GM23338 (cell line): ENCODE results near the gene MRPS10. TPM values are rescaled to one million over a fixed set of nuclear protein-coding genes. Genes with fewer than 3 reads are reported as not detected.

Experiments used
- CREB1 ChIP-seq: fragments of 250-450 bp; sonication (Bioruptor Pico); IDR thresholded peaks from 2 replicates; pipeline ENCODE4 v1.5.0; 2020; ENCODE audit warnings: low read depth, mild to moderate bottlenecking, moderate library complexity
- ETS1 ChIP-seq: IDR thresholded peaks from 2 replicates; pipeline ENCODE4 v1.6.1; 2016; ENCODE audit warnings: antibody characterized with exemption
- EZH2 ChIP-seq: fragments of 200-600 bp; sonication (generic); IDR thresholded peaks from one replicate; pipeline ENCODE4 v1.8.0; 2017; ENCODE audit warnings: antibody characterized with exemption, mild to moderate bottlenecking, low read depth; ENCODE audit not compliant: unreplicated experiment
- EZH2phosphoT487 ChIP-seq: fragments of 200-600 bp; sonication (generic); IDR thresholded peaks from one replicate; pipeline ENCODE4 v1.8.1; 2018; ENCODE audit warnings: antibody characterized with exemption; ENCODE audit not compliant: unreplicated experiment
- JUNB ChIP-seq: IDR thresholded peaks from one replicate; pipeline ENCODE4 v1.6.1; 2016; ENCODE audit warnings: antibody characterized with exemption; ENCODE audit not compliant: unreplicated experiment
- NANOG ChIP-seq: IDR thresholded peaks from 2 replicates; pipeline ENCODE4 v1.6.1; 2016; ENCODE audit warnings: antibody characterized with exemption, borderline replicate concordance
- POLR2AphosphoS5 ChIP-seq: IDR thresholded peaks from 2 replicates; pipeline ENCODE4 v1.6.1; 2016; ENCODE audit warnings: antibody characterized with exemption, low read depth
- STAT1 ChIP-seq: IDR thresholded peaks from one replicate; pipeline ENCODE4 v1.6.1; 2016; ENCODE audit warnings: antibody characterized with exemption; ENCODE audit not compliant: unreplicated experiment
- polyA plus RNA-seq: library from polyadenylated mRNA; unstranded; fragments of >200 nt; fragmentation: Nextera tagmentation; extraction: Ambion mirVana; gene quantifications from 2 replicates; pipeline ENCODE4 v1.2.1, GENCODE V29; 2016
- total RNA-seq: library from RNA; depleted of rRNA; stranded (reverse); fragments of >200 nt; shearing (Covaris generic); gene quantifications from 2 replicates; pipeline ENCODE4 v1.2.3, GENCODE V29; 2014
- TF ChIP-seq, protein P1 (sequence below): fragments of 250-450 bp; sonication (Bioruptor Pico); IDR thresholded peaks from 2 replicates; pipeline ENCODE4 v1.5.0; 2020; ENCODE audit warnings: mild to moderate bottlenecking, moderate library complexity

The MRPS10 gene
- total and polyA plus RNA-seq, 2 experiments from 2014 or later, result 36.2 to 42.7 TPM

GRCh38 chr6:42200035-42200434 lies 17.6 kb downstream of the MRPS10 start (continued):
- TF ChIP-seq, protein P1, sequence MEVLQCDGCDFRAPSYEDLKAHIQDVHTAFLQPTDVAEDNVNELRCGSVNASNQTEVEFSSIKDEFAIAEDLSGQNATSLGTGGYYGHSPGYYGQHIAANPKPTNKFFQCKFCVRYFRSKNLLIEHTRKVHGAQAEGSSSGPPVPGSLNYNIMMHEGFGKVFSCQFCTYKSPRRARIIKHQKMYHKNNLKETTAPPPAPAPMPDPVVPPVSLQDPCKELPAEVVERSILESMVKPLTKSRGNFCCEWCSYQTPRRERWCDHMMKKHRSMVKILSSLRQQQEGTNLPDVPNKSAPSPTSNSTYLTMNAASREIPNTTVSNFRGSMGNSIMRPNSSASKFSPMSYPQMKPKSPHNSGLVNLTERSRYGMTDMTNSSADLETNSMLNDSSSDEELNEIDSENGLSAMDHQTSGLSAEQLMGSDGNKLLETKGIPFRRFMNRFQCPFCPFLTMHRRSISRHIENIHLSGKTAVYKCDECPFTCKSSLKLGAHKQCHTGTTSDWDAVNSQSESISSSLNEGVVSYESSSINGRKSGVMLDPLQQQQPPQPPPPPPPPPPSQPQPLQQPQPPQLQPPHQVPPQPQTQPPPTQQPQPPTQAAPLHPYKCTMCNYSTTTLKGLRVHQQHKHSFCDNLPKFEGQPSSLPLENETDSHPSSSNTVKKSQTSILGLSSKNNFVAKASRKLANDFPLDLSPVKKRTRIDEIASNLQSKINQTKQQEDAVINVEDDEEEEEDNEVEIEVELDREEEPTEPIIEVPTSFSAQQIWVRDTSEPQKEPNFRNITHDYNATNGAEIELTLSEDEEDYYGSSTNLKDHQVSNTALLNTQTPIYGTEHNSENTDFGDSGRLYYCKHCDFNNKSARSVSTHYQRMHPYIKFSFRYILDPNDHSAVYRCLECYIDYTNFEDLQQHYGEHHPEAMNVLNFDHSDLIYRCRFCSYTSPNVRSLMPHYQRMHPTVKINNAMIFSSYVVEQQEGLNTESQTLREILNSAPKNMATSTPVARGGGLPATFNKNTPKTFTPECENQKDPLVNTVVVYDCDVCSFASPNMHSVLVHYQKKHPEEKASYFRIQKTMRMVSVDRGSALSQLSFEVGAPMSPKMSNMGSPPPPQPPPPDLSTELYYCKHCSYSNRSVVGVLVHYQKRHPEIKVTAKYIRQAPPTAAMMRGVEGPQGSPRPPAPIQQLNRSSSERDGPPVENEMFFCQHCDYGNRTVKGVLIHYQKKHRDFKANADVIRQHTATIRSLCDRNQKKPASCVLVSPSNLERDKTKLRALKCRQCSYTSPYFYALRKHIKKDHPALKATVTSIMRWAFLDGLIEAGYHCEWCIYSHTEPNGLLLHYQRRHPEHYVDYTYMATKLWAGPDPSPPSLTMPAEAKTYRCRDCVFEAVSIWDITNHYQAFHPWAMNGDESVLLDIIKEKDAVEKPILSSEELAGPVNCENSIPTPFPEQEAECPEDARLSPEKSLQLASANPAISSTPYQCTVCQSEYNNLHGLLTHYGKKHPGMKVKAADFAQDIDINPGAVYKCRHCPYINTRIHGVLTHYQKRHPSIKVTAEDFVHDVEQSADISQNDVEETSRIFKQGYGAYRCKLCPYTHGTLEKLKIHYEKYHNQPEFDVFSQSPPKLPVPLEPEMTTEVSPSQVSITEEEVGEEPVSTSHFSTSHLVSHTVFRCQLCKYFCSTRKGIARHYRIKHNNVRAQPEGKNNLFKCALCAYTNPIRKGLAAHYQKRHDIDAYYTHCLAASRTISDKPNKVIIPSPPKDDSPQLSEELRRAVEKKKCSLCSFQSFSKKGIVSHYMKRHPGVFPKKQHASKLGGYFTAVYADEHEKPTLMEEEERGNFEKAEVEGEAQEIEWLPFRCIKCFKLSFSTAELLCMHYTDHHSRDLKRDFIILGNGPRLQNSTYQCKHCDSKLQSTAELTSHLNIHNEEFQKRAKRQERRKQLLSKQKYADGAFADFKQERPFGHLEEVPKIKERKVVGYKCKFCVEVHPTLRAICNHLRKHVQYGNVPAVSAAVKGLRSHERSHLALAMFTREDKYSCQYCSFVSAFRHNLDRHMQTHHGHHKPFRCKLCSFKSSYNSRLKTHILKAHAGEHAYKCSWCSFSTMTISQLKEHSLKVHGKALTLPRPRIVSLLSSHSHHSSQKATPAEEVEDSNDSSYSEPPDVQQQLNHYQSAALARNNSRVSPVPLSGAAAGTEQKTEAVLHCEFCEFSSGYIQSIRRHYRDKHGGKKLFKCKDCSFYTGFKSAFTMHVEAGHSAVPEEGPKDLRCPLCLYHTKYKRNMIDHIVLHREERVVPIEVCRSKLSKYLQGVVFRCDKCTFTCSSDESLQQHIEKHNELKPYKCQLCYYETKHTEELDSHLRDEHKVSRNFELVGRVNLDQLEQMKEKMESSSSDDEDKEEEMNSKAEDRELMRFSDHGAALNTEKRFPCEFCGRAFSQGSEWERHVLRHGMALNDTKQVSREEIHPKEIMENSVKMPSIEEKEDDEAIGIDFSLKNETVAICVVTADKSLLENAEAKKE (CRISPR knock-in tag), result no peak
- TF ChIP-seq NANOG (no peak), EZH2 (no peak), JUNB (no peak), CREB1 (CRISPR knock-in tag) (no peak), ETS1 (no peak), STAT1 (no peak), POLR2AphosphoS5 (no peak), EZH2phosphoT487 (no peak)
